Effector memory CD4-positive, alpha-beta T cell (primary cell): ENCODE measurements around the gene TSC1.

Experiments used
- DNase-seq, 3 donors: peaks; one replicate each; pipeline ENCODE4 v3.0.0-alpha.2; 2020
- H3K27ac ChIP-seq: 2 replicates; pipeline ENCODE4 v1.7.0; 2013; ENCODE audit warnings: mild to moderate bottlenecking, low read length, moderate library complexity; ENCODE audit not compliant: insufficient read depth, poor library complexity, severe bottlenecking
- H3K27me3 ChIP-seq: replicated peaks from 2 replicates; pipeline ENCODE4 v1.7.0; 2013; ENCODE audit warnings: mild to moderate bottlenecking, low read length; ENCODE audit not compliant: insufficient read depth, control insufficient read depth, poor library complexity, severe bottlenecking
- H3K36me3 ChIP-seq: 2 replicates; pipeline ENCODE4 v1.7.0; 2013; ENCODE audit warnings: mild to moderate bottlenecking, low read length, moderate library complexity; ENCODE audit not compliant: control insufficient read depth, insufficient read depth
- H3K4me1 ChIP-seq: 2 replicates; pipeline ENCODE4 v1.7.0; 2013; ENCODE audit warnings: low read length, mild to moderate bottlenecking; ENCODE audit not compliant: control insufficient read depth, insufficient read depth, poor library complexity, severe bottlenecking
- H3K4me3 ChIP-seq: 2 replicates; pipeline ENCODE4 v1.7.0; 2013; ENCODE audit warnings: low read length, low read depth, mild to moderate bottlenecking; ENCODE audit not compliant: insufficient read depth, poor library complexity, severe bottlenecking
- H3K9me3 ChIP-seq: 2 replicates; pipeline ENCODE4 v1.7.0; 2013; ENCODE audit warnings: mild to moderate bottlenecking, low read length, moderate library complexity; ENCODE audit not compliant: control insufficient read depth

Gene TSC1

DNA sequence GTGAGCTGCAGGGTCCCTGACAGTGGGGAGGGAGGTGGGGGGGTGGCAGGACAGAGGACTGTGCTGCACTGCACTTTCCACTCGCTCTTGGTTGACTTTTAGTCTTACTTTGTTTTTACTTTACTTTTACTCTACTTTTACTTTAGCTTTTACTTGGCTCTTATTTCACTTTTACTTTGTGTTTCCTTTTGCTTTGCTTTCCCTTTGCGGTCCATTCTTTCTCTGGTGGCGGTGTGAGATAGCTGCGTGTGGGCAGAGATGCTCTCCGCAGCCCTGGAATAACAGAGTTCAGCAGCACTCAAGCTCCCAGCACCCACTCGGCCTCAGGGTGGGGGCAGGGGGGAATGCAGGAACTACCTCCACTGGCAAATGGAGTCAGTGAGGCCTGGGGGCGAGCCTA lies 71.0 kb downstream of the TSC1 start:
- Histone ChIP-seq H3K4me3 (no peak overlapping the region), H3K36me3 (no peaks in the 10 kb centered on the region), H3K9me3 (no peaks in the 10 kb centered on the region), H3K27me3 (no peaks in the 10 kb centered on the region), H3K4me1 (peaks cover 7% of the 10 kb centered on the region), H3K27ac (no peak overlapping the region)
- DNase-seq: no peak

DNA sequence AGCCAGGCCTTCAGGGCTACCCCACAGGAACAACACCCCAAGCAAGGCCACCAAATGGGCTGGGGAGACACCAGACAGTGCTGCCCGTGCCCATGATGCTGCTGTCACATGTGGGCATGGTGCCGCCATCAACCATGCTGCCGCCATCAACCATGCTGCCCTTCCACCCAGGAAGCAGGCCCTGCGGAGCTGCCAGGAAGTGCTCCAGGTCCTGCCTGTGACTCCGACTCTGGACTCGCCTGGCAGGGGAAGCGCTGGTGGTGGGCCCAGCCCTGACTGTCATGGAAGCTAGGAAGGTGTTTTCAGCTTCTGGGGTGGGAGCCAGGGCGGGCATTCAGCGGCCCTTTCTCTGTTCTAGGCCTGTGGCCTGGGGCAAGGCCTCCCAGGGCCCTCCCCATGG lies 75.2 kb downstream of the TSC1 start:
- no peaks in the 10 kb centered on the region for H3K36me3 ChIP-seq
- no peaks in the 10 kb centered on the region for H3K27me3 ChIP-seq
- H3K4me3 ChIP-seq: no peak overlapping the region
- no peak overlapping the region for H3K27ac ChIP-seq
- DNase-seq: no peak
- no peaks in the 10 kb centered on the region for H3K4me1 ChIP-seq
- no peaks in the 10 kb centered on the region for H3K9me3 ChIP-seq

DNA sequence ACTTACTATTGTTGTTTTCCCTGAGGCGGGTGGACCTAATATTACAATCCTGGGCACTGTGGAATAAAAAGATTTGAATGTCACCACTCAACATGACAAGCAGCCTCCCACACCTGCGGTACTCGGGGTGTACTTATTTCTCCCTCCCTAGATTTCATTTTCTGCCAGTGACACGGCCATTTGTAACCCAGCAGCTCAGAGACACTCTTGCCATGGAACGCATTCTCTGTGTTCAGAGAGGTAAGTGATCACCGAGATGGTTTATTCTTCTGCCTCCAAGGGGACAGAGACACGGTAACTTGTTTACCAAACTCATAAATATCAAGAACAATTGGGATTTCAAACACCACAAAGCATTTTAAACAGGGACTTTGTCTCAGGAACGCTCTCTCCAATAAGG lies 77.5 kb downstream of the TSC1 start:
- no peaks in the 10 kb centered on the region for H3K9me3 ChIP-seq
- H3K27me3 ChIP-seq: no peaks in the 10 kb centered on the region
- H3K36me3 ChIP-seq: no peaks in the 10 kb centered on the region

GRCh38 chr9:132864691-132865090 lies 79.7 kb downstream of the TSC1 start:
- DNase-seq: no peak

More for the DNA sequence above, 77.5 kb downstream of the TSC1 start:
- DNase-seq: no peak
- no peaks in the 10 kb centered on the region for H3K4me1 ChIP-seq
- no peak overlapping the region for H3K4me3 ChIP-seq
- H3K27ac ChIP-seq: no peak overlapping the region

GRCh38 chr9:132864277-132864676 lies 80.1 kb downstream of the TSC1 start:
- H3K36me3 ChIP-seq: no peaks in the 10 kb centered on the region

More at GRCh38 chr9:132864691-132865090, 79.7 kb downstream of the TSC1 start:
- Histone ChIP-seq H3K4me3 (no peak overlapping the region), H3K36me3 (no peaks in the 10 kb centered on the region), H3K9me3 (no peaks in the 10 kb centered on the region), H3K27ac (no peak overlapping the region), H3K4me1 (no peaks in the 10 kb centered on the region), H3K27me3 (no peaks in the 10 kb centered on the region)

GRCh38 chr9:132863096-132863495 lies 81.3 kb downstream of the TSC1 start:
- Histone ChIP-seq H3K4me1 (no peaks in the 10 kb centered on the region), H3K4me3 (no peak overlapping the region), H3K36me3 (no peaks in the 10 kb centered on the region), H3K27me3 (no peaks in the 10 kb centered on the region), H3K9me3 (no peaks in the 10 kb centered on the region), H3K27ac (no peak overlapping the region)
- DNase-seq: no peak

More at GRCh38 chr9:132864277-132864676, 80.1 kb downstream of the TSC1 start:
- H3K27me3 ChIP-seq: no peaks in the 10 kb centered on the region
- H3K4me1 ChIP-seq: no peaks in the 10 kb centered on the region
- no peak for DNase-seq
- no peak overlapping the region for H3K27ac ChIP-seq
- no peak overlapping the region for H3K4me3 ChIP-seq
- no peaks in the 10 kb centered on the region for H3K9me3 ChIP-seq

- DNase-seq: no peak
- no peaks in the 10 kb centered on the region for H3K36me3 ChIP-seq
- H3K9me3 ChIP-seq: no peaks in the 10 kb centered on the region
- H3K4me3 ChIP-seq: no peak overlapping the region
- H3K4me1 ChIP-seq: no peaks in the 10 kb centered on the region
- no peak overlapping the region for H3K27ac ChIP-seq
- H3K27me3 ChIP-seq: no peaks in the 10 kb centered on the region
Observed at GRCh38 chr9:132862533-132862932, 81.9 kb downstream of the TSC1 start.

GRCh38 chr9:132861666-132862065 lies 82.8 kb downstream of the TSC1 start:
- no peak for DNase-seq
- Histone ChIP-seq H3K4me1 (no peaks in the 10 kb centered on the region), H3K9me3 (no peaks in the 10 kb centered on the region), H3K27me3 (no peaks in the 10 kb centered on the region), H3K36me3 (no peaks in the 10 kb centered on the region), H3K4me3 (no peak overlapping the region), H3K27ac (no peak overlapping the region)

DNA sequence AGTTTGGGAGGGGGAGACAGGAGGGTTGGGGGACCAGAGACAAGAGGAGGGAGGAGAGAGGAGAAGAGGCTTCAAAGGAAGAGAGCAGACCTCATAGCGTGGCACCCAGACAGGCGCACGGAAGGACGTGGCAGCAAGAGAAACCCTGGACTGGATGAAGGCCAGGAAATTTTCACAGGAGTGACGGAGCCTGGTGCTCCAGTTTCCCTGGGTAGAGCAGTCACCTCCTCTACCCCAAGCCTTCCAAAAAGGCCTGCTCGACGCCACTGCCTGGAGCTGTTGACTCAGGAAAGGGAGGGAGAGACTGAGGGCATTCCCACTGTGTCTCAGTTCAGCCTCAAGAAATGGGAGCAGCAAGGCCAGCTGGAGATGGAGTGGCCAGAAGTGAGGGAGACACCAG lies 85.7 kb downstream of the TSC1 start:
- DNase-seq: no peak
- no peaks in the 10 kb centered on the region for H3K36me3 ChIP-seq

GRCh38 chr9:132857616-132858342 lies 86.6 kb downstream of the TSC1 start:
- H3K4me1 ChIP-seq: no peaks in the 10 kb centered on the region
- no peaks in the 10 kb centered on the region for H3K36me3 ChIP-seq
- no peak for DNase-seq
- no peaks in the 10 kb centered on the region for H3K27me3 ChIP-seq
- no peaks in the 10 kb centered on the region for H3K9me3 ChIP-seq
- H3K4me3 ChIP-seq: no peak overlapping the region
- H3K27ac ChIP-seq: no peak overlapping the region

More for the DNA sequence above, 85.7 kb downstream of the TSC1 start:
- H3K27ac ChIP-seq: no peak overlapping the region
- H3K4me1 ChIP-seq: no peaks in the 10 kb centered on the region
- no peak overlapping the region for H3K4me3 ChIP-seq
- no peaks in the 10 kb centered on the region for H3K27me3 ChIP-seq
- H3K9me3 ChIP-seq: no peaks in the 10 kb centered on the region
